Activated CD8-positive, alpha-beta T cell treated with anti-CD3 and anti-CD28 coated beads for 36 hours (primary cell): ENCODE data around the gene MYBBP1A. TPM values are rescaled to one million over a fixed set of nuclear protein-coding genes. Genes with fewer than 3 reads are reported as not detected.
A peak's percentile ranks its signal among the peaks of the same experiment; 100 is the strongest.

Experiments used
- ATAC-seq: fragments of 200-7000 bp; cut with Tn5 transposase; one replicate; pipeline ENCODE4 v1.10.0; 2021; ENCODE audit warnings: mild to moderate bottlenecking, moderate library complexity
- CTCF ChIA-PET: fragments of 350-600 bp; sonication (Branson Sonifier 250); formaldehyde crosslinking; loops from one replicate; lab custom pipeline; 2021; ENCODE audit warnings: antibody characterized with exemption; lab: Charles Lee
- POLR2A ChIA-PET: fragments of 350-600 bp; sonication (Branson Sonifier 250); formaldehyde crosslinking; loops from one replicate; lab custom pipeline; 2021; ENCODE audit warnings: antibody characterized with exemption; lab: Charles Lee
- DNase-seq: peaks from one replicate; pipeline ENCODE4 v3.0.0-alpha.2; 2020
- H3K27ac Mint-ChIP-seq: one replicate; pipeline ENCODE4 v1.8.0; 2021; ENCODE audit warnings: mild to moderate bottlenecking, mixed read lengths
- H3K27me3 Mint-ChIP-seq: one replicate; pipeline ENCODE4 v1.8.0; 2021; ENCODE audit warnings: mixed read lengths
- H3K36me3 Mint-ChIP-seq: one replicate; pipeline ENCODE4 v1.8.0; 2021; ENCODE audit warnings: low read depth, mixed read lengths
- H3K4me1 Mint-ChIP-seq: one replicate; pipeline ENCODE4 v1.8.0; 2021; ENCODE audit warnings: low read depth, mixed read lengths
- H3K4me3 Mint-ChIP-seq: one replicate; pipeline ENCODE4 v1.8.0; 2021; ENCODE audit warnings: mild to moderate bottlenecking, moderate library complexity, mixed read lengths
- H3K9me3 Mint-ChIP-seq: one replicate; pipeline ENCODE4 v1.8.0; 2021; ENCODE audit warnings: mixed read lengths
- intact Hi-C: fragments of 100-400 bp; cut with micrococcal nuclease; formaldehyde crosslinking; loops from one replicate; pipeline ENCODE4 v1.10.0; 2022
- total RNA-seq, 2 experiments: library from RNA; stranded (reverse); gene quantifications; one replicate each; pipeline ENCODE4 v1.2.3, GENCODE V29; 2021
- TF ChIP-seq, protein P1 (sequence below): fragments of 200-600 bp; IDR thresholded peaks from one replicate; pipeline ENCODE4 v1.8.0; 2022; ENCODE audit warnings: antibody characterized with exemption, mild to moderate bottlenecking

Gene MYBBP1A
- total RNA-seq, 2 experiments from 2014 or later, result 104 to 107 TPM

DNA sequence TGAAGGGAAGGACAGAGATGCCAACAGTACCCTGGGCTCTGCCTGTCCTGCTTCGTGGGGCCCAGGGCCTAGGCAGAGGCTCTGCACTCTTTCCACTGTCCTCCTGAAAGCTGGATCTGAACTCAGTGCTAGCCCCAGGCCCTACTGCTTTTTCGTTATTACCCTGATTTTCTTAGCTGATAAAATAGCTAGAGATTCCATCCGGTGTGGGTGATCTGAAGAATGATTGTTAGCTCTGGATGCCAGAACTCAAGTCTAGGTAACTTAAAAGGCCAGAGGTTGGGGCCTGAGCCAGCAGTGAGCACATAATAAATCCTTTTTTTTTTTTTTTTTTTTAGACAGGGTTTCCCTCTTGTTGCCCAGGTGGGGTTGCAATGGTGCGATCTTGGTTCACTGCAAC, 1.8 kb upstream of the MYBBP1A start:
- CTCF ChIA-PET, result interaction anchor here (0.6 to 7.9 kb wide), 3 partner anchors 9 to 223 kb away, joined by 4 to 51 read pairs (median 5); no protein-coding TSS in a partner anchor
- DNase-seq (no peak), ATAC-seq (no peak)
- H3K27me3 Mint-ChIP-seq, result no peaks in the 10 kb centered on the region
- H3K27ac Mint-ChIP-seq, result no peak overlapping the region
- H3K9me3 Mint-ChIP-seq, result no peaks in the 10 kb centered on the region
- H3K4me3 Mint-ChIP-seq, result no peak overlapping the region
- TF ChIP-seq, protein P1, sequence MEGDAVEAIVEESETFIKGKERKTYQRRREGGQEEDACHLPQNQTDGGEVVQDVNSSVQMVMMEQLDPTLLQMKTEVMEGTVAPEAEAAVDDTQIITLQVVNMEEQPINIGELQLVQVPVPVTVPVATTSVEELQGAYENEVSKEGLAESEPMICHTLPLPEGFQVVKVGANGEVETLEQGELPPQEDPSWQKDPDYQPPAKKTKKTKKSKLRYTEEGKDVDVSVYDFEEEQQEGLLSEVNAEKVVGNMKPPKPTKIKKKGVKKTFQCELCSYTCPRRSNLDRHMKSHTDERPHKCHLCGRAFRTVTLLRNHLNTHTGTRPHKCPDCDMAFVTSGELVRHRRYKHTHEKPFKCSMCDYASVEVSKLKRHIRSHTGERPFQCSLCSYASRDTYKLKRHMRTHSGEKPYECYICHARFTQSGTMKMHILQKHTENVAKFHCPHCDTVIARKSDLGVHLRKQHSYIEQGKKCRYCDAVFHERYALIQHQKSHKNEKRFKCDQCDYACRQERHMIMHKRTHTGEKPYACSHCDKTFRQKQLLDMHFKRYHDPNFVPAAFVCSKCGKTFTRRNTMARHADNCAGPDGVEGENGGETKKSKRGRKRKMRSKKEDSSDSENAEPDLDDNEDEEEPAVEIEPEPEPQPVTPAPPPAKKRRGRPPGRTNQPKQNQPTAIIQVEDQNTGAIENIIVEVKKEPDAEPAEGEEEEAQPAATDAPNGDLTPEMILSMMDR, result no peak
- intact Hi-C loops, result no loop called here
- POLR2A ChIA-PET, result no interaction called here
- H3K4me1 Mint-ChIP-seq, result peaks cover 26% of the 10 kb centered on the region
- H3K36me3 Mint-ChIP-seq, result peaks cover 19% of the 10 kb centered on the region

DNA sequence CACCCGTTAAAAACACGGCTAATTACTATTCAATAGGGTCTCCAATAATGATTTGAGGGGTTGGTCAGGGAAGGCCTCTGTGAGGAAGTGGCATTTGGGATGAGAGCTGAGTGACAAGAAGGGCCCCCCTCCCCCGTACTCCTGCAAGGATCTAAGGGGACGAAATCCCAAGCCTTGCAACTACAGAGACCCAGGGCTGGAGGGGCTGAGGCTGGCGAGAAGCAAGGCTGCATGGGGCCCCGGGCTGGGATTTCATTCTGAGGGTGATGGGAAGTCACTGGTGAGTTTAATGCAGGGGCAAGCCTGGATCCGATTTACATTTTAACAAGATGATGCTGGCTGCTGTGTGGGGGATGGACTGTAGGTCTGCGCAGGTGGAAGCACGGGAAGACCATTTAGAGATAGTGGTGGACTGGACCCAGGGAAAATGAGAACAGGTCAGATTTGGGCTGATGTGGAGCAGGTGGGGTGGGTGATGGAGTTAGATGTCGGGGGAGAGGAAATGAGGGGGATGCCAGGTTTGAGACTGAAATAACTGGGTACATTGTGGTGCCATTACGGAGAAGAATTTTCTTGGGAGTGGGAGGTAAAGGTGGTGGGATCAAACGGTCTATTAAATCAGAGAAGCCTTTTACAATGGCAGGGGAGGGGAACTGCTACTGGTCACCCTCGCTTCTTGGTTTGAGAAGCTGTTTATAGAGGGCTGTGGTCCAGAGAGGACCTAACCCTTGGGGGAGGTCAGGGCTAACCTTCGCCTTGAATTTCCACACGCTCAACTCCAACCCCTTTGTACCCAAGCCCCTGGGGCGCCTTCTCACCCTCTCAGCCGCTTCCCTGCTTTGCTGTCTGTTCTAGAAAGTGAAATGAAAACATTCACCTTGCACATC, 932 bp upstream of the MYBBP1A start:
- no peak for DNase-seq
- H3K27ac Mint-ChIP-seq, result peak overlapping the region; percentile 95
- H3K36me3 Mint-ChIP-seq, result peaks cover 26% of the 10 kb centered on the region
- H3K4me3 Mint-ChIP-seq, result peak overlapping the region; percentile 97
- H3K4me1 Mint-ChIP-seq, result peaks cover 20% of the 10 kb centered on the region
- ChIA-PET POLR2A (interaction anchor here (1.1 to 2.7 kb wide), 3 partner anchors 10 to 17 kb away, joined by 3 to 13 read pairs (median 4); no protein-coding TSS in a partner anchor), CTCF (interaction anchor here (0.9 to 7.9 kb wide), 4 partner anchors 10 to 341 kb away, joined by 3 to 51 read pairs (median 4); no protein-coding TSS in a partner anchor)
- TF ChIP-seq, protein P1, result no peak
- no peaks in the 10 kb centered on the region for H3K9me3 Mint-ChIP-seq
- no peak for ATAC-seq
- intact Hi-C loops, result no loop called here
- H3K27me3 Mint-ChIP-seq, result no peaks in the 10 kb centered on the region

DNA sequence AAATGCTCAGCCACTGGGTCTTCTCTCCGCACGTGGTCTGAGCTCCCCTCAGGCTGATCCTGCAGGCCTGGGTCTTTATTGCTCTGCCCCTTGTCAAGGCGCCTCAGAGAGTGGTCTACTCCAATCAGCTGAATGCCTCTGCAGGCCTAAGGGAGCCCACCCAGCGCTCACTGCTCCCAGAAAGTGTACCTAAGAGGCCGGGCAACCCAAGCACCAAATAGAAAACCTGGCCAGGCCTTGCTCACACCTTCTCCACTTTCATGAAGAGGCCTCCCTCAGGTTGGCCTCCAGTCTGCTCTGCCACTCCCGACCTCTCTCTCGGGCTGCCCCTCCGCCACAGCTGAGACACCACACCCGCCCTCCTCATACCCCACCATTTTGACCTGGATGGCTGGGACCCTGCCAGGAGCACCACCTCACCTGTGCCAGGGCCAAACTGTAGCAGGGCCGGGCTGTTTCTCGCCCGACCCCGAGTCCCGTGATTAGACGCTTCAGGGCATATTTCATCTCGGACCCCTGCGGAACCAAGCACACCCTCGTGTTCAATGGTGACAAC, 665 bp downstream of the MYBBP1A start:
- intact Hi-C loops, result no loop called here
- ATAC-seq (no peak), DNase-seq (peak; percentile 24)
- peaks cover 22% of the 10 kb centered on the region for H3K4me1 Mint-ChIP-seq
- ChIA-PET POLR2A (interaction anchor here (0.8 to 2.7 kb wide), 11 partner anchors 9 to 149 kb away, joined by 3 to 13 read pairs (median 4); partner anchors contain the start of gene SPNS3), CTCF (interaction anchor here (0.6 to 7.9 kb wide), 2 partner anchors 12 to 115 kb away, joined by 3 to 51 read pairs; no protein-coding TSS in a partner anchor)
- H3K36me3 Mint-ChIP-seq, result peaks cover 35% of the 10 kb centered on the region
- no peaks in the 10 kb centered on the region for H3K9me3 Mint-ChIP-seq
- H3K27me3 Mint-ChIP-seq, result no peaks in the 10 kb centered on the region
- TF ChIP-seq, protein P1, result no peak
- peak overlapping the region; percentile 97 for H3K4me3 Mint-ChIP-seq
- H3K27ac Mint-ChIP-seq, result peak overlapping the region; percentile 95

DNA sequence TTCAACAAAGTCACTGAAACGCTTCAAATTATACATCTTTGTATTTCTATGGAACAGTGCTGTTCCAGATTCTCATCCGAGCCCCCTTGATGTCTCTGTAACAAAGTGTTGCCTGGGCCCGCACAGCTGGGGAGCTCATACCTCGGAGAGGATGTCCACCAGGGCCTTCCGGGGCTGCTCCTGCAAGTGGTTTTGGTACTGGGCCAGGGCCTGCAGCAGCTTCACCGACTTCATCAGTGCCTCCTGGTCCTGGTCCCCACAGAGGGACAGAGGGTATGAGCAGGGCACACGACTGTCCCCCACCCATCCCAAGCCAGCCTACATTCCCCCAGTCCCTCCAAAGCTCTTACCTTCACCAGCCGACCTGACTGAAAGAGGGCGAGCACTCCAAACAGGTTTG, 1.5 kb downstream of the MYBBP1A start:
- ChIA-PET POLR2A (interaction anchor here (0.7 to 2.7 kb wide), 7 partner anchors 8 to 150 kb away, joined by 3 to 13 read pairs (median 4); no protein-coding TSS in a partner anchor), CTCF (interaction anchor here (0.5 to 7.9 kb wide), 3 partner anchors 13 to 422 kb away, joined by 3 to 51 read pairs (median 5); no protein-coding TSS in a partner anchor)
- ATAC-seq (no peak), DNase-seq (no peak)
- Mint-ChIP-seq H3K36me3 (peaks cover 37% of the 10 kb centered on the region), H3K27me3 (no peaks in the 10 kb centered on the region), H3K4me1 (peaks cover 22% of the 10 kb centered on the region), H3K4me3 (peak overlapping the region; percentile 97), H3K9me3 (no peaks in the 10 kb centered on the region), H3K27ac (no peak overlapping the region)
- TF ChIP-seq, protein P1, result no peak
- intact Hi-C loops, result no loop called here
